A549 (cell line): Measurements from ENCODE around the gene DBH.

Experiments
- BHLHE40 ChIP-seq: IDR thresholded peaks from 2 replicates; pipeline ENCODE4 v1.6.1; 2012; ENCODE audit warnings: low read depth, low read length, inconsistent platforms
- JUN ChIP-seq, 2 experiments: fragments of >200 bp; sonication (Bioruptor Twin); formaldehyde crosslinking; IDR thresholded peaks; 2 replicates in 1 of 2; 3 replicates in 1 of 2; pipeline ENCODE4 v1.6.1; 2016 to 2017
- JUNB ChIP-seq: fragments of >200 bp; sonication (Bioruptor Twin); formaldehyde crosslinking; IDR thresholded peaks from 2 replicates; pipeline ENCODE4 v1.6.1; 2016
- KDM1A ChIP-seq: fragments of 200-600 bp; sonication (generic); IDR thresholded peaks from 2 replicates; pipeline ENCODE4 v1.6.1; 2016; ENCODE audit warnings: low read depth, mild to moderate bottlenecking
- POLR2A ChIP-seq: IDR thresholded peaks from 2 replicates; pipeline ENCODE4 v1.6.1; 2012; ENCODE audit warnings: mild to moderate bottlenecking, low read length
- RNF2 ChIP-seq: fragments of 200-600 bp; sonication (generic); IDR thresholded peaks from 2 replicates; pipeline ENCODE4 v1.6.1; 2016; ENCODE audit warnings: low read depth, mild to moderate bottlenecking, antibody characterized with exemption, moderate library complexity, borderline replicate concordance
- ZFP36 ChIP-seq: fragments of 450-650 bp; IDR thresholded peaks from 2 replicates; pipeline ENCODE4 v1.6.1; 2014; ENCODE audit warnings: borderline replicate concordance; ENCODE audit not compliant: partially characterized antibody
- TF ChIP-seq, protein P1 (sequence below): fragments of >200 bp; sonication (Bioruptor Twin); formaldehyde crosslinking; IDR thresholded peaks from 3 replicates; pipeline ENCODE4 v1.5.1; 2016
- TF ChIP-seq, protein P2 (sequence below): fragments of 200-600 bp; sonication (generic); IDR thresholded peaks from 2 replicates; pipeline ENCODE4 v1.6.1; 2016; ENCODE audit warnings: antibody characterized with exemption, mild to moderate bottlenecking, moderate library complexity
- TF ChIP-seq, protein P3 (sequence below): IDR thresholded peaks from 2 replicates; pipeline ENCODE4 v1.6.1; 2012; ENCODE audit warnings: low read depth, borderline replicate concordance

DNA sequence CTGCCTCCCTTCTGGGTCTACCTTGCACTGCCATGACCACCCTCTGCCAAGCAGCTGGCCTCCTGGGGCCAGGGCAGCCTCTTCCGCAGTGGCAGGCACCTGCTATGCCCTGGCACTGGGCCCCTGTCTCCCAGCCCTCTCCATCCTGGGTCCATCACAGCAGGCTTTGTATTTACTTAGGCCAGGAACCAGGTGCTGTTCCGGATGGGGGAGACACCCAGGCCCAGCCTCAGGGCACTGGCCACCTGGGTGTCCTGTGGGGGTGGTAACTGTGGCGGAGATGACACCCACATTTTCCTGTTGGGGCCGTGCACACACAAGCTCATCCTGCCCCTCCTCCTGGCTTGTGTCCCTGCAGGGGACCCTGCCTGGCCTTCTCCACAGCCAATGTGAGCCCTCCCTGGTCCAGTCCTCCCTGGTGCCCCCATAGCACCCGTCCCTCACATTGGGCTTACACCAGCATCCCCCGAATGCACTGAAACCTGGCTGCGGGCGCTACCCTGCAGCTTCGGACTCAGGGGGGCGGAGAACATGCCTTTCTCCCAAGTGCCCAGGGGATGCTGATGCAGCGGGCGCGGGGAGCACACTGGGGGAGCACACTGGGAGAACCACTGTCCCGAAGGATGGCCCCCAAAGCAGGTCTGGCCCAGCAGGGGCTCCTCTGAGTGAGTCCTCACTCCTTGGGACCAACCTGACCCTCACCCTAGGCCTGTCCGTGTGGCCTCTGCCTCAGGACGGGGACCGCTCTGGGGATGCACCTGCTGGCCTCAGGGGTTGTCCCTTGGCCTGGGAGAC lies 44.9 kb upstream of the DBH start:
- TF ChIP-seq POLR2A = no peak
- TF ChIP-seq RNF2 = no peak
- TF ChIP-seq BHLHE40 = no peak
- no peak for TF ChIP-seq KDM1A
- TF ChIP-seq, protein P1, sequence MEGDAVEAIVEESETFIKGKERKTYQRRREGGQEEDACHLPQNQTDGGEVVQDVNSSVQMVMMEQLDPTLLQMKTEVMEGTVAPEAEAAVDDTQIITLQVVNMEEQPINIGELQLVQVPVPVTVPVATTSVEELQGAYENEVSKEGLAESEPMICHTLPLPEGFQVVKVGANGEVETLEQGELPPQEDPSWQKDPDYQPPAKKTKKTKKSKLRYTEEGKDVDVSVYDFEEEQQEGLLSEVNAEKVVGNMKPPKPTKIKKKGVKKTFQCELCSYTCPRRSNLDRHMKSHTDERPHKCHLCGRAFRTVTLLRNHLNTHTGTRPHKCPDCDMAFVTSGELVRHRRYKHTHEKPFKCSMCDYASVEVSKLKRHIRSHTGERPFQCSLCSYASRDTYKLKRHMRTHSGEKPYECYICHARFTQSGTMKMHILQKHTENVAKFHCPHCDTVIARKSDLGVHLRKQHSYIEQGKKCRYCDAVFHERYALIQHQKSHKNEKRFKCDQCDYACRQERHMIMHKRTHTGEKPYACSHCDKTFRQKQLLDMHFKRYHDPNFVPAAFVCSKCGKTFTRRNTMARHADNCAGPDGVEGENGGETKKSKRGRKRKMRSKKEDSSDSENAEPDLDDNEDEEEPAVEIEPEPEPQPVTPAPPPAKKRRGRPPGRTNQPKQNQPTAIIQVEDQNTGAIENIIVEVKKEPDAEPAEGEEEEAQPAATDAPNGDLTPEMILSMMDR = no peak
- TF ChIP-seq JUNB = no peak
- TF ChIP-seq, protein P2, sequence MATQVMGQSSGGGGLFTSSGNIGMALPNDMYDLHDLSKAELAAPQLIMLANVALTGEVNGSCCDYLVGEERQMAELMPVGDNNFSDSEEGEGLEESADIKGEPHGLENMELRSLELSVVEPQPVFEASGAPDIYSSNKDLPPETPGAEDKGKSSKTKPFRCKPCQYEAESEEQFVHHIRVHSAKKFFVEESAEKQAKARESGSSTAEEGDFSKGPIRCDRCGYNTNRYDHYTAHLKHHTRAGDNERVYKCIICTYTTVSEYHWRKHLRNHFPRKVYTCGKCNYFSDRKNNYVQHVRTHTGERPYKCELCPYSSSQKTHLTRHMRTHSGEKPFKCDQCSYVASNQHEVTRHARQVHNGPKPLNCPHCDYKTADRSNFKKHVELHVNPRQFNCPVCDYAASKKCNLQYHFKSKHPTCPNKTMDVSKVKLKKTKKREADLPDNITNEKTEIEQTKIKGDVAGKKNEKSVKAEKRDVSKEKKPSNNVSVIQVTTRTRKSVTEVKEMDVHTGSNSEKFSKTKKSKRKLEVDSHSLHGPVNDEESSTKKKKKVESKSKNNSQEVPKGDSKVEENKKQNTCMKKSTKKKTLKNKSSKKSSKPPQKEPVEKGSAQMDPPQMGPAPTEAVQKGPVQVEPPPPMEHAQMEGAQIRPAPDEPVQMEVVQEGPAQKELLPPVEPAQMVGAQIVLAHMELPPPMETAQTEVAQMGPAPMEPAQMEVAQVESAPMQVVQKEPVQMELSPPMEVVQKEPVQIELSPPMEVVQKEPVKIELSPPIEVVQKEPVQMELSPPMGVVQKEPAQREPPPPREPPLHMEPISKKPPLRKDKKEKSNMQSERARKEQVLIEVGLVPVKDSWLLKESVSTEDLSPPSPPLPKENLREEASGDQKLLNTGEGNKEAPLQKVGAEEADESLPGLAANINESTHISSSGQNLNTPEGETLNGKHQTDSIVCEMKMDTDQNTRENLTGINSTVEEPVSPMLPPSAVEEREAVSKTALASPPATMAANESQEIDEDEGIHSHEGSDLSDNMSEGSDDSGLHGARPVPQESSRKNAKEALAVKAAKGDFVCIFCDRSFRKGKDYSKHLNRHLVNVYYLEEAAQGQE = no peak
- no peak for TF ChIP-seq JUN (IDR thresholded peaks at IDR 0.05)
- TF ChIP-seq ZFP36 = no peak
- TF ChIP-seq, protein P3, sequence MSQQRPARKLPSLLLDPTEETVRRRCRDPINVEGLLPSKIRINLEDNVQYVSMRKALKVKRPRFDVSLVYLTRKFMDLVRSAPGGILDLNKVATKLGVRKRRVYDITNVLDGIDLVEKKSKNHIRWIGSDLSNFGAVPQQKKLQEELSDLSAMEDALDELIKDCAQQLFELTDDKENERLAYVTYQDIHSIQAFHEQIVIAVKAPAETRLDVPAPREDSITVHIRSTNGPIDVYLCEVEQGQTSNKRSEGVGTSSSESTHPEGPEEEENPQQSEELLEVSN = no peak
